PC-3 (cell line): ENCODE data around the gene PAX5. TPM values are rescaled to one million over a fixed set of nuclear protein-coding genes. Genes with fewer than 3 reads are reported as not detected.

Experiments
- ATAC-seq: fragments of 200-7000 bp; cut with Tn5 transposase; 2 replicates; pipeline ENCODE4 v1.9.1; 2020; ENCODE audit warnings: mild to moderate bottlenecking, moderate library complexity
- BruUV-seq: library from RNA; stranded (reverse); fragments of 400-500 nt; replicated peaks from 2 replicates; lab custom pipeline; 2021; lab: Mats Ljungman, UMichigan
- CTCF ChIA-PET: fragments of 300-600 bp; sonication (Branson Sonifier 250); formaldehyde crosslinking; loops from one replicate; lab custom pipeline; 2022; ENCODE audit warnings: antibody characterized with exemption; lab: Charles Lee
- POLR2A ChIA-PET: fragments of 300-600 bp; sonication (Branson Sonifier 250); formaldehyde crosslinking; loops from one replicate; lab custom pipeline; 2022; ENCODE audit warnings: antibody characterized with exemption; ENCODE audit not compliant: unreplicated experiment; lab: Charles Lee
- DNase-seq: peaks from one replicate; pipeline ENCODE4 v3.0.0-alpha.2; 2015
- H2AFZ ChIP-seq: fragments of 300-600 bp; sonication (generic); 2 replicates; pipeline ENCODE4 v1.6.0; 2016; ENCODE audit warnings: antibody characterized with exemption, low read length
- H3F3A ChIP-seq: fragments of 300-600 bp; sonication (generic); one replicate; pipeline ENCODE4 v1.6.0; 2017; ENCODE audit warnings: antibody characterized with exemption, low read length, control low read depth, mild to moderate bottlenecking; ENCODE audit not compliant: unreplicated experiment
- H3K27ac ChIP-seq: fragments of 300-600 bp; sonication (generic); 2 replicates; pipeline ENCODE4 v1.5.1; 2016; ENCODE audit warnings: mild to moderate bottlenecking, low read length
- H3K27me3 ChIP-seq: fragments of 300-600 bp; sonication (generic); 2 replicates; pipeline ENCODE4 v1.6.1; 2016; ENCODE audit warnings: low read length, mixed read lengths
- H3K36me3 ChIP-seq: fragments of 300-600 bp; sonication (generic); 2 replicates; pipeline ENCODE4 v1.6.1; 2016; ENCODE audit warnings: low read depth, mixed run types, low read length, mixed read lengths
- H3K4me1 ChIP-seq: fragments of 300-600 bp; sonication (generic); 2 replicates; pipeline ENCODE4 v1.5.1; 2016; ENCODE audit warnings: low read length; ENCODE audit not compliant: insufficient read depth
- H3K4me2 ChIP-seq: fragments of 300-600 bp; sonication (generic); 2 replicates; pipeline ENCODE4 v1.6.0; 2016; ENCODE audit warnings: low read length
- H3K4me3 ChIP-seq: fragments of 300-600 bp; sonication (generic); 2 replicates; pipeline ENCODE4 v1.5.1; 2016; ENCODE audit warnings: mild to moderate bottlenecking, low read length, mixed read lengths
- H3K79me2 ChIP-seq: fragments of 300-600 bp; sonication (generic); 2 replicates; pipeline ENCODE4 v1.6.1; 2017; ENCODE audit warnings: low read length, mixed read lengths
- H3K9ac ChIP-seq: fragments of 300-600 bp; sonication (generic); 2 replicates; pipeline ENCODE4 v1.6.0; 2016; ENCODE audit warnings: mild to moderate bottlenecking, low read length
- H3K9me2 ChIP-seq: fragments of 300-600 bp; sonication (generic); replicated peaks from 2 replicates; pipeline ENCODE4 v1.6.1; 2016; ENCODE audit warnings: mixed run types, low read length, mixed read lengths
- H3K9me3 ChIP-seq: fragments of 300-600 bp; sonication (generic); 2 replicates; pipeline ENCODE4 v1.6.1; 2016; ENCODE audit warnings: low read length, mixed read lengths
- H4K20me1 ChIP-seq: fragments of 300-600 bp; sonication (generic); 2 replicates; pipeline ENCODE4 v1.6.1; 2016; ENCODE audit warnings: low read length, mixed read lengths
- CTCF ChIP-seq: fragments of 300-600 bp; sonication (generic); conservative IDR thresholded peaks from 2 replicates; pipeline ENCODE4 v1.5.1; 2017; ENCODE audit warnings: antibody characterized with exemption, low read depth, mild to moderate bottlenecking, low read length
- EZH2 ChIP-seq: fragments of 300-600 bp; sonication (generic); IDR thresholded peaks from one replicate; pipeline ENCODE4 v1.6.1; 2017; ENCODE audit warnings: antibody characterized with exemption, mild to moderate bottlenecking, low read length; ENCODE audit not compliant: unreplicated experiment
- EZH2phosphoT487 ChIP-seq: fragments of 300-600 bp; sonication (generic); IDR thresholded peaks from 2 replicates; pipeline ENCODE4 v1.6.1; 2018; ENCODE audit warnings: mild to moderate bottlenecking, antibody characterized with exemption, low read length, borderline replicate concordance
- intact Hi-C: fragments of 100-400 bp; cut with micrococcal nuclease; formaldehyde crosslinking; loops from 2 replicates; pipeline ENCODE4 v1.9.0; 2023
- total RNA-seq: library from RNA; depleted of rRNA; stranded (reverse); fragments of >200 nt; gene quantifications from 2 replicates; pipeline ENCODE4 v1.2.3, GENCODE V29; 2014

The PAX5 gene
- total RNA-seq, 1 experiment from 2014 or later = not detected

- TF ChIP-seq CTCF (peak; percentile 24; the same call in 1 of the 2 replicates), EZH2 (no peak), EZH2phosphoT487 (no peak)
- H2AFZ ChIP-seq = no peak overlapping the region
- ChIA-PET POLR2A (no interaction called here), CTCF (no interaction called here)
- ATAC-seq = no peak
- H3K9me3 ChIP-seq = no peaks in the 10 kb centered on the region
- H3K27ac ChIP-seq = no peak overlapping the region
- DNase-seq = peak; percentile 14
- H3K9ac ChIP-seq = no peak overlapping the region
- H4K20me1 ChIP-seq = no peaks in the 10 kb centered on the region
- H3K79me2 ChIP-seq = no peaks in the 10 kb centered on the region
- BruUV-seq = no TSS peak
- no peak overlapping the region for H3K4me2 ChIP-seq
- H3K9me2 ChIP-seq = no peaks in the 10 kb centered on the region
- no peak overlapping the region for H3K4me3 ChIP-seq
- intact Hi-C loops = no loop called here
- peaks cover 31% of the 10 kb centered on the region for H3K27me3 ChIP-seq
- no peaks in the 10 kb centered on the region for H3F3A ChIP-seq
- H3K4me1 ChIP-seq = peaks cover 10% of the 10 kb centered on the region; the same call in 1 of the 2 replicates
- no peaks in the 10 kb centered on the region for H3K36me3 ChIP-seq
Observed at GRCh38 chr9:36905101-36906066, 128.7 kb downstream of the PAX5 start.

DNA sequence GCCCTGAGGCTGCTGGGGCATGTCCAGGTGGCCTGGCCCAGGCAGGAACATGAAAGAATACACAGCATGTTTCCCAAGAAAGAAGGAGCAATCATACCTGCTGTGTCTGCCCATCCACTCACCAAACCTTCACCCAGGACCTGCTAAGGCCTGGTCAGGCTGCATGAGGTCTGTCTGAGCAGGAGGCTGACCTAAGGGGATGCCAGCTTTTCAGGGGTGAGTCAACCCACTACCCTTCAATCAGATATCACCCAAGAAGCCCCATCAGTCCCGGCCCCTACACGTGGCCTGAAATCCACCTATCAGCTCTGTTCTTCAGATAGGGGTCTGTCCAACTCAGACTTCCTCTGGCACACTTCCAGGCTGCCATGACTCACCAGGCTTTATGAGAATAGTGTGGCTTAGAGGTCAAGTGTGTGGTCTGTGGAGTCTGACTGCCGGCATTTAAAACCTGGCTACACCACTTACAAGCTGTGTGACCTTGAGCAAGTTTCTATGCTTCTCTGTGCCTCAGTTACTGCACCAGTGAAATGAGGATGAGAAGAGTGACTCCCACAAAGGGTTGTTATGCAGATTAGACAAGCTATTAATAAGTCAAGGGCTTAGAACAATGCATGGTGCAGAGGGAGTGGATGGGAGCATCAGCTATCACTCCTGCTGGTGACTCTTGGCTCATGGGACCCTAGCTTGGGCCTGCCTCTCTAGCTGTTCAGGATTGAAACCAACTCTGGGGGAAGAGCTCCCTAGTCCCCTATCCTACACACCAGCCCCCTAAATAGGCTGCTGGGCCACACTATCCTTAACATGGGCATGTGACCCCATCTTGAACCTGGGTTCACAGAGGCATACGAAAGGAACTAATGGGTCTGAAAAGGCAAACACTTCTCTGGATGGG, 130.3 kb downstream of the PAX5 start:
- peaks cover 10% of the 10 kb centered on the region; the same call in 1 of the 2 replicates for H3K4me1 ChIP-seq
- TF ChIP-seq EZH2 = no peak
- TF ChIP-seq EZH2phosphoT487 = no peak
- no peak for TF ChIP-seq CTCF
- ChIA-PET CTCF (no interaction called here), POLR2A (no interaction called here)
- H3K4me3 ChIP-seq = no peak overlapping the region
- no peak overlapping the region for H3K27ac ChIP-seq
- no peak overlapping the region for H3K4me2 ChIP-seq
- ATAC-seq (peak; percentile 61), DNase-seq (peak; percentile 88)
- no peak overlapping the region for H2AFZ ChIP-seq
- no peaks in the 10 kb centered on the region for H3K36me3 ChIP-seq
- BruUV-seq = no TSS peak
- intact Hi-C loops = no loop called here
- H3K27me3 ChIP-seq = peaks cover 31% of the 10 kb centered on the region
- H3K9me3 ChIP-seq = no peaks in the 10 kb centered on the region
- H4K20me1 ChIP-seq = no peaks in the 10 kb centered on the region
- H3K9me2 ChIP-seq = no peaks in the 10 kb centered on the region
- H3K9ac ChIP-seq = no peak overlapping the region
- H3K79me2 ChIP-seq = no peaks in the 10 kb centered on the region
- H3F3A ChIP-seq = no peaks in the 10 kb centered on the region
